ENCODE data around the gene OPCML.

Gene OPCML

DNA sequence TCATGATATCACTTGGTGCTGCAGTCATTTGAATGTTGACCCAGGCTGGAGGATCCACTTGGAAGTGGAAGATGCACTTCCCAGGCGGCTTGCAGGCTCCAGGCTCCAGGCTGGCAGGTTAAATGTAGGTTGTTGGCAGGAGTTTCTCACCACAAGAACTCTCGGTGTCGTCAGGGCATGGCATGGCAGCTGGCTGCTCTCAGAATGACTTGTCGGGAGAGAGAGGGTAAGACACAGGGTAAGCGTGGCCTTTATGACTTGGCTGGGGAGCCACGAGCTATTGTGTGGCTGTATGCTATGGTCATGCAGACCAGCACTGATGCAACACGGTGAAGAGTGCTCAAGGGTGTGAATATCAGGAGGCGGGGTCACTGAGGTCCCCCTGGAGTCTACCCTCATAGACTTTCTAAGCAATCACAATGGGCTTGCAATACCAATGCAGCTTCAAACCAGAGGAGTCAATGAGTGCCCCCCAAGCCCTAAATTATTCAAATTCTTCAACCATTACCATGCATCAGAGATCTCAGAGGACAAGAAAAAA, 1027.7 kb downstream of the OPCML start:
- no peak for DNase-seq

GRCh38 chr11:132501356-132501755, 1030.9 kb downstream of the OPCML start:
- DNase-seq = no peak

- no peak for DNase-seq
Observed at GRCh38 chr11:132499661-132500060, 1032.6 kb downstream of the OPCML start.

DNA sequence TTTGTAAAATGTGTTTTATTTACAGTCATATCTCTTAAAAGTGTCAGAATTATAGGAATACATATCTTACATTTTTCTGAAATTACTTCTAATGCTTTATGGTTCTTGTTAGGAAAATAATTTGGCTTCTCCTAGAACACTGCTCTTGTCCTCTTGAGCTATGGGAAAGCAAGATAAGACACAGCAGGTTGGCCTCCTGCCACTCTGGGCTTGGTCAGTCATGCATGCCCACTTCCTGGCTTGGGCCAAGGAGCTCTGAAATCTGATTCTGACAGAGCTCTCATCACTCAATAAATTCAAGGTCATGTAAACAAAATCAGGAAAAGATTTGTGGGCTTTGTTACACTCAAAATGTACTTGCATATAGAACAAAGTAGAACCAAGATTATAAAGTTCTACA, 1036.0 kb downstream of the OPCML start:
- no peak for DNase-seq

DNA sequence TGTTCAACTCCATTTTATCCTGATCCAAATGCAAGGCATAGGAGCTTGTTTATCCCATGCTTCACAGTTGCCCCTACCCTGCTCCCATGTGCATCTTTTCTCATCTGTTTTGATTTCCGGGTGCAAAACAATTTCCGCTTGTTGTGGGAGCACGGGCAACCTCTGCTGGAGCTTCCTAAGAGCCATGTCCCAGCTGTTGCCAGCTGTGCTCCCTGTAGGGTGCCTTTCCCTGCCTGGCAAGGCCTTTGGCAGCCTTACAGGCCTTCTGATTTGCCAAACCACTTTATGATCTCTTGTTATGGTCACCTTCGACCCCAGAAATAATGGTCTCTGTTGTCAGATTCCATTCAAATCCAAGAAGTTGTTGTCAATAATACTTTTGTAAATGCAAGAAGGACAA, 1038.5 kb downstream of the OPCML start:
- DNase-seq = no peak

DNA sequence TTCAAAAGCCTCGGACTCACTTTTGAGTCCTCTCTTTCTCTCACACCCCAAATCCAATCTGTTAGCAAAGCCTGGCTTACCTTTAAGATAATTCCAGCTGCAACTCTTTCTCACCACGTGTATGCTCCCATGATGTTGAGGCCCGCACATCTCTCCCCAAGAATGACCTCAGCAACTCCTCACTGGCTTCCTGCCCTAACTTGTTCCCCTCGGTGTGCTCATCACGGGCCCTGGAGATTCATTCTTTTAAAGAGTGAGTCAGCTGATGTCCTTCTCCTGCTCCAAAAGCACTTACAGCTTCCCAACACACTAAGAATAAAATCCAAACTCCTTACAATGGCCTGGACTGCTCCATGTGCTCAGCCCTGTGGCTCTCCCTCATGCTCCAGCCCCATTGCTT, 1041.3 kb downstream of the OPCML start:
- DNase-seq = no peak

DNA sequence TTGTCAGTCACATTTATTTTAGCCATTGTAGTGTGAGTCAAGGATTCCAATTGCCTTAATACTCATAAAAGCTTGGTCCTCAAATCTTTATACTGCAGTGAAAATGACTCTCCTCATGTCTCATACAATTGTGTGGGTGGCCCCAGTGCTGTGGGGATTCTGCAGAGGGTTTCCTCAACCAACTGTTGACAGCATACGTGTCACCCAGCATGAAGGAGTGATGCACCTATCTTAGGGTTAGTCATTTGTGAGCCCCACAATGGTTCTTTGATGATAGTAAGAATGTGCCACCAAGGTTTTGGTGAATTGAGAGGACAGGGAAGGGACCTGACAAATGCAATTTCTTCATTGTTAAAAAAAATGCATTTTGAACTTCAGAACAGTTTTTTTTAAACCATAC, 1046.2 kb downstream of the OPCML start:
- no peak for DNase-seq

- no peak for DNase-seq
Observed at GRCh38 chr11:132475026-132475425, 1057.3 kb downstream of the OPCML start.

GRCh38 chr11:132472411-132473172, 1059.7 kb downstream of the OPCML start:
- no peak for DNase-seq

DNA sequence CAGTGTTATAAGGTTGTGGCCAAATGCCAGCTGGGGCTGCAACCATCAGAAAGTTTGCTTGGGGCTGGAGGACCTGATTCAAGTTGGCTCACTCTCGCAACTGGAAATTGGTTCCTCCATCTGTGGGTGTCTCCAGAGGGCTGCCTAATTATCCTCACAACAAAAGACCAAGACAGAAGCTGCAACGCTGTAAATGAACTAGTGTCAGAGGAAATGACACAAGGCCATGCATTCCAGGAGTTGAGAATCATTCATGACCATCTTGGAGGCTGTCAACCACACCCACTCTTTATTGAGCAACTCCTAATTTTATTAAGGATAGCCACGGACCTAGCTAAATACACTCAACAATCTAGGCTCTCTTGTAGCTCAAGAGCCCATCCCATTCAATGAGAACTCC, 1060.8 kb downstream of the OPCML start:
- DNase-seq = no peak

DNA sequence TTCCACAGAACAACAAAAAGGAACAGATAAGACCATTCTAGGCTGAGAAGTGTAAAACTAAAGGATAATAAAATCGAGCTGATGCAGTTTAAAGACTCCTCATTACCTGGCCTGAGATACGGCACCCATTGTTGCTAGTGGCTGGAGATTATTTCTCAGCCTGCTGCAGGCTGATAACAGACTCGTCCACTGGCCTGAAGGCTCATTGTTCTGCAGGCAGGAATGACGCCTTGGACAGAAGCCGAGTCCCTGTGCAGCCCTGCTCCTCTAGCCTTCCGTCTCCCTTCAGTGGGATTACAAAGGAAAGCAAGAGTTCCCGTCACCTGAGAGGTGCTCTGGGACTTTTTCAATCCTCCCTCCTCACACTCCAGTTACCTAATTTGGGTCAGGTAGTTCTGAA, 1065.3 kb downstream of the OPCML start:
- no peak for DNase-seq

- DNase-seq = no peak
Observed at GRCh38 chr11:132464939-132465338, 1067.4 kb downstream of the OPCML start.

DNA sequence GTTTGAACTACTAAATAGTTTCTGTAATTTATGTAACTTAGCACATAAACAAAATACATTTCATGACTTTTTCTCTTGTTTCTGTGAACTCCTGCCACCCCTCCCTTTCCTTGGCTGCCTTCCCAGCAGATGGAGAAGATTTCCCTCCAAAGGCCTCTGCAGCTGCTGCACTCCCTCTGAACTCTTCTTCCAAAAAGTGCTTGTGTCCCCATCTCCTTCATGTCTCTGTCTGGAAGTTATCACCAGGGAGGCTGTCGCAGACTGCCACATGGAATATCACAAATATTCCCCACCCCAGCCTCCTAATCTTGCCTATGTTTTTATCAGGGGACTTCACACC, 1068.3 kb downstream of the OPCML start:
- DNase-seq = no peak

- DNase-seq = no peak
Observed at GRCh38 chr11:132463295-132464002, 1068.9 kb downstream of the OPCML start.

DNA sequence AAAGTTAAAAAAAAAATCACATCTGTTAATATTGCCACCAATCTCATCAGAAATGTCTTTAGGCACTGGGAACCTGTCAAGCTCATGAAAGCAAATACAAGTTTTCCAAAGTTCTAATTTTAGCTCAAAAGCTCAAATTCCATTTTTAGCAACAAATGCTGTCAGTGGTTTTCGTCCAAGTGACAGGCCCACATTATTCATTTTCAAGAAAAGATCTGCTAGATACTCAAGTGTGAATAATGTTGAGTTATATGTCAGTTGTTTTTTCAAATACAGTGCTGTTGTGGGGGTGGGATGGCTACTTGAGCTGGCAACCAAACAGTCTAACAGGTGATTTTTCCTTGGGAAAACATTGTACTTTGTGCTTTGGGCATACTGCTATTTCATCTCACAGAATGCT, 1072.6 kb downstream of the OPCML start:
- DNase-seq = no peak

GRCh38 chr11:132457445-132457844, 1074.9 kb downstream of the OPCML start:
- DNase-seq = no peak

DNA sequence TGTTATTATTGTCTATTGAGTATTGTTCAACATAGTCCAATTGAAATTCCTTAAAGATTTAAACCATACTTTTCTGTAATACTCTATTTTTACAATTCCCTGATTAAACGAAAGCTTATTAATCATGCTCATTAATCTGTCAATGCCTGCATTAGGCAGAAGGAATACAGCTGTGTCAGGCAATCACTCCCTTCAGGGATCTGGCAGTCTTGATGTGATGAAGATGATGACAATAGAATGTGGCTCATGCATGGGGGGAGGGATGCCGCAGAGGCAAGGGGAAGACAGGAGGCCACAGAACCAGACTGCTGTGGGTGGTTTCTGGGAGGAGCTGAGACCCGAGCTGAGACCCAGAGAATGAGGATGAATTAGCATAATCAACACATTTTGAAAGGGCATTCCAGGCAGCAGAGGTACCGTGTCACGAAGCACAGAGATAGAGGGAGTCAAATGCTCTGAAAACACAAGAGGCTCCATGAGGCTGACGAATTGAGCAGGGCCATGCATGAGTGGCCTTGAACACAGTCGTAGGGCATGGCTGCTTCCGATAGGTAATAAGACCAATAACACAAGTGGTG, 1075.5 kb downstream of the OPCML start:
- DNase-seq = no peak

- DNase-seq = no peak
Observed at GRCh38 chr11:132455044-132455443, 1077.3 kb downstream of the OPCML start.

- no peak for DNase-seq
Observed at GRCh38 chr11:132453406-132453805, 1078.9 kb downstream of the OPCML start.

DNA sequence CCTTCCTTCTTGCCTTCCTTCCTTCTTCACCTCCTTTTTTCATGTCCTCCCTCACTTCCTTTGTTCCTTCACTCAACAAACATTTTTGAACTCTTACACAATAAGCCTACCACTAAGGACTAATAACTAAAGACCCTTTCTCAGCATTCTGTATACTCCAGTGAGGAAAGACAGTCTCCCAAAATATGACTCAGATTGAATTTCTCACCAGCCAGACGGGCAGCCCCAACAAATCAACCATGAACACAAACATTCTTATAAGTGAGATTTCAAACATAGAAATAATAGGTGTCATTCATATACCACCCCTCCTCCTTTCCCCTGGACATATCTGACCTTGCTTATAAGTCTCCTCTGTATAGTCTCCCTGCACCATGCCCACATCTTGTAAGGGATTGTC, 1079.7 kb downstream of the OPCML start:
- no peak for DNase-seq

GRCh38 chr11:132451942-132452601, 1080.2 kb downstream of the OPCML start:
- no peak for DNase-seq

DNA sequence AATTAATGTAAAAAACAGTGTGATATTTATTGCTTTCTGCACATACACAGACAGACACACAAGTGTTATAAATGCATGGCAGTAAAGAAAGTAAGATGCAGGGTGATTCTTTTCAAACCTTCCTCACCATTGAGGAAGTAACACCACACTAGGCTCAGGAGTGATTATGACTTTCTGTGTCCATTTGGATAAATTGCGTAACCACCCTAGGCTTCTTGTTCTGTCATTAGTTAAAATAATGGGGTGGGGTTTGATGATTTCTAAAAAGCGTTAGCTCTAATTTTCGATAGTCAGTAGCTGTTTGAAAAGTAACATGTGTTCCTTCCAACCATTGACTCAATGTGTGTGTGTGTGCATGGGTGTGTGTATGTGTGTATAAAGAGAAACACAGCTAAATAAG, 1081.7 kb downstream of the OPCML start:
- no peak for DNase-seq

- DNase-seq = no peak
Observed at GRCh38 chr11:132448334-132448995, 1083.8 kb downstream of the OPCML start.

Data from stimulated activated CD4-positive, alpha-beta T cell treated with anti-CD3 and anti-CD28 coated beads, Interleukin-1b, Interleukin-23, amount 100 ng/mL, for 48 hours (primary cell).